Keratinocyte (primary cell): Measurements from ENCODE around the gene DSCAML1. TPM values are rescaled to one million over a fixed set of nuclear protein-coding genes. Genes with fewer than 3 reads are reported as not detected.

Experiments
- DNase-seq: peaks from one replicate; pipeline ENCODE4 v3.0.0-alpha.2; 2011; ENCODE audit warnings: low read depth, missing footprints, low spot score
- FAIRE-seq: peaks from 2 replicates; lab custom pipeline; 2011; peaks lifted over from hg19 to GRCh38; lab: Jason Lieb, UNC
- H2AFZ ChIP-seq: 2 replicates; pipeline ENCODE4 v1.6.0; 2012; ENCODE audit warnings: low read length, control low read depth, inconsistent platforms; ENCODE audit not compliant: control insufficient read depth
- H3K27ac ChIP-seq: 2 replicates; pipeline ENCODE4 v1.5.1; 2011; ENCODE audit warnings: low read length; ENCODE audit not compliant: control insufficient read depth, insufficient read depth
- H3K27me3 ChIP-seq: 3 replicates; pipeline ENCODE4 v1.6.0; 2011; ENCODE audit warnings: low read length; ENCODE audit not compliant: control insufficient read depth, insufficient read depth; ENCODE audit errors: extremely low read depth
- H3K36me3 ChIP-seq, 2 experiments: 2 replicates in 1 of 2; 3 replicates in 1 of 2; pipeline ENCODE4 v1.5.1; 2011; ENCODE audit warnings: low read length in 2 of 2, mild to moderate bottlenecking in 1 of 2; ENCODE audit not compliant: control insufficient read depth in 2 of 2, insufficient read depth in 2 of 2; ENCODE audit errors: extremely low read depth in 1 of 2
- H3K4me1 ChIP-seq: 3 replicates; pipeline ENCODE4 v1.5.1; 2011; ENCODE audit warnings: low read length; ENCODE audit not compliant: control insufficient read depth, insufficient read depth; ENCODE audit errors: extremely low read depth
- H3K4me2 ChIP-seq: 3 replicates; pipeline ENCODE4 v1.6.0; 2011; ENCODE audit warnings: low read depth, low read length; ENCODE audit not compliant: control insufficient read depth, insufficient read depth; ENCODE audit errors: extremely low read depth
- H3K4me3 ChIP-seq, 3 experiments: fragments of 200-600 bp in 1 of 3; sonication (generic) in 1 of 3; 2 replicates in 2 of 3; 3 replicates in 1 of 3; pipeline ENCODE4 v1.5.1; 2011 to 2016; ENCODE audit warnings: low read length in 3 of 3, mild to moderate bottlenecking in 3 of 3, control low read depth in 2 of 3, inconsistent platforms in 1 of 3, low read depth in 1 of 3, mixed read lengths in 1 of 3, mixed run types in 1 of 3, moderate library complexity in 1 of 3; ENCODE audit not compliant: control insufficient read depth in 2 of 3, insufficient read depth in 2 of 3; ENCODE audit errors: extremely low read depth in 1 of 3
- H3K79me2 ChIP-seq: 2 replicates; pipeline ENCODE4 v1.6.0; 2012; ENCODE audit warnings: low read length; ENCODE audit not compliant: control insufficient read depth, insufficient read depth
- H3K9ac ChIP-seq: 3 replicates; pipeline ENCODE4 v1.6.0; 2011; ENCODE audit warnings: low read length; ENCODE audit not compliant: control insufficient read depth, insufficient read depth; ENCODE audit errors: extremely low read depth
- H3K9me1 ChIP-seq: 3 replicates; pipeline ENCODE4 v1.6.0; 2011; ENCODE audit warnings: low read length; ENCODE audit not compliant: control insufficient read depth, insufficient read depth; ENCODE audit errors: extremely low read depth
- H3K9me3 ChIP-seq: 2 replicates; pipeline ENCODE4 v1.5.1; 2012; ENCODE audit warnings: low read depth, low read length; ENCODE audit not compliant: control insufficient read depth
- H4K20me1 ChIP-seq: 3 replicates; pipeline ENCODE4 v1.6.0; 2011; ENCODE audit warnings: low read length; ENCODE audit not compliant: control insufficient read depth, insufficient read depth; ENCODE audit errors: extremely low read depth
- CTCF ChIP-seq, 3 experiments: IDR thresholded peaks in 1 of 3; conservative IDR thresholded peaks in 1 of 3; optimal IDR thresholded peaks in 1 of 3; 2 replicates in 2 of 3; 3 replicates in 1 of 3; pipeline versions ENCODE3 to v1.5.1; 2011; ENCODE audit warnings: low read length in 3 of 3, mild to moderate bottlenecking in 3 of 3, moderate library complexity in 2 of 3, control low read depth in 1 of 3, inconsistent platforms in 1 of 3; ENCODE audit not compliant: insufficient read depth in 2 of 3; ENCODE audit errors: extremely low read depth in 1 of 3
- EZH2 ChIP-seq: IDR thresholded peaks from one replicate; pipeline ENCODE4 v1.6.1; 2012; ENCODE audit warnings: inconsistent platforms, mild to moderate bottlenecking, low read length, moderate library complexity
- dilution Hi-C: fragments of 300-500 bp; cut with MboI; formaldehyde crosslinking; loops from one replicate; pipeline ENCODE4 v1.7.0; 2020; ENCODE audit warnings: low sequenced_read_pairs; ENCODE audit not compliant: extremely low pct_ligation_motif_present
- polyA plus RNA-seq, 5 experiments: library from polyadenylated mRNA; depleted of rRNA in 3 of 5; stranded (reverse) in 3 of 5; stranded (forward) in 1 of 5; unstranded in 1 of 5; fragments of >200 nt; gene quantifications; 1 replicate in 1 of 5; 2 replicates in 3 of 5; 3 replicates in 1 of 5; pipeline versions ENCODE4 v1.2.1 to v1.2.3, GENCODE V29; 2011 to 2012; ENCODE audit warnings: missing spikeins in 2 of 5, low read depth in 1 of 5, low replicate concordance in 1 of 5

The DSCAML1 gene
- polyA plus RNA-seq, 1 donor (not counting 4 experiments of a cell fraction or from before 2014, with no cell fraction given) = not detected

DNA sequence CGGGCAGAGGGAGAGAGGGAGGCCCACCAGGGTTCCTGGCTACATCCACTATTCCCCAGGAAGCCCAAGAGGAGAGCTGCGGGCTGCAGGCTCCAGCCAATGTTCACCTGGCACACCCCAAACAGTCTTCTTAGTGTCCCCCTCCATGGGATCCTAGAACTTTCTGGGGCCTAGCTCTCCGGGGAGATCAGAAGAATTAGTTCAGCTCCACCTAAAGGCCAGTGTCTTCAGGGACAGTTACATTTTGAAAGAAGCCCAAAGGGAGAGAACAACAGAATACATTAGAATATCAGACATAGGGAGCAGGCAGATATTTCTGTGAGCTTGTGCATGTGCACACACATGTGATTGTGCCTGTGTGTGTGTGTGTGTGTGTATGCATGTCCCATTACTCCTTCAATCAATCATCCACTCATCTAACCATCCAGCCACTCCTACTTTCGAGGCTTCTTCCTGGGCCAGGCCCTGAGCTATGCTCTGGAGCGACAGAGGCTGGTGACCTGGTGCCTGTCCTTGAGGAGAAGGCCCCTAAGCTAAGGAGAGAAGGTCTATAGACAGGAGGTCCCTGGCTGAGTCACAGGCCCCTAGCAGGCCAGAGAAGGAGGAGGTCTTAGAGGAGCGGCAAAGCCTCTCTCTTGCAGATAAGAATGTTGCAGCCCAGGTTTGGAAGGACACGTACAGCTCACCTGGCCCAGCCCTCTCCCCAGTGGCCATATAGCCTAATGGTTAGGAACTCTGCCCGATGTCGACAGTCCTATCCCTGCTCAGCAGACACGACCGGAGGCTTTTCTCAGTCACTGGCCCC, 165.5 kb downstream of the DSCAML1 start:
- no peak for TF ChIP-seq EZH2
- FAIRE-seq (no peak), DNase-seq (no peak)
- no peak overlapping the region for H3K9ac ChIP-seq
- dilution Hi-C loops = no loop called here
- H3K36me3 ChIP-seq = no peaks in the 10 kb centered on the region
- H4K20me1 ChIP-seq = no peaks in the 10 kb centered on the region
- no peak overlapping the region for H3K4me2 ChIP-seq
- H2AFZ ChIP-seq = no peak overlapping the region
- no peak overlapping the region for H3K4me3 ChIP-seq
- H3K4me1 ChIP-seq = no peaks in the 10 kb centered on the region
- no peaks in the 10 kb centered on the region for H3K79me2 ChIP-seq
- peaks cover 13% of the 10 kb centered on the region for H3K27me3 ChIP-seq
- no peaks in the 10 kb centered on the region for H3K9me3 ChIP-seq
- H3K27ac ChIP-seq = no peak overlapping the region
- H3K9me1 ChIP-seq = no peaks in the 10 kb centered on the region

DNA sequence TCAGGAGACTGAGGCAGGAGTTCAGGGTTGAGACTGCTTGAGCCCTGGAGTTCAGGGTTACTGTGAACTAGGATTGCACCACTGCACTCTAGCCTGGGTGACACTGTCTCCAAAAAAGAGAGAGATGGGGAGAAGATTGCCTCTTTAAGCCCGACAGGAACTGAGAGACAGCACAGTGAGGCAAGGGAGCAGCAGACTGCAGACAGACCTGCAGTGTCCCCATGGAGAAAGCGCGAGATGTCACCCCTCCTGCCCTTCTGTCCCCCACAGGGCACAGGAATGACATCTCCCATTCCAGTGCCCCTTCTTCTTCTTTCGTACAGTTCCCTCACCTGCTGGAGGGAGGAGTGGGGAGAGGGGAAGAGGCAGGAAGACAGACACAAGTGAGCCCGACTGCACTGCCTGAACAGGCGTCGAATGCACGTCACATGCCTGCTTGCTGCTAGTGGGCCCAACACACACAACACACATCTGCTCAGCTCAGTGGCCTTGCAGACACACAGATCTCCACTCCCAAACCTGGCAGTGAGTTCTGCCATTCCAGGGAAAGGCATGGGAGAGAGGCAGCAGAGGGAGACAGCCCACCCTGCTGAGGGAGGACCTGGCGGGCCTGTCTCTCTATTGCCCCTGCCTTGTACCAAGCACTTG, 167.0 kb downstream of the DSCAML1 start:
- no peak overlapping the region for H3K4me3 ChIP-seq
- no peaks in the 10 kb centered on the region for H3K4me1 ChIP-seq
- H3K36me3 ChIP-seq = no peaks in the 10 kb centered on the region
- no peaks in the 10 kb centered on the region for H3K9me3 ChIP-seq
- no peaks in the 10 kb centered on the region for H3K9me1 ChIP-seq
- FAIRE-seq = no peak
- H3K79me2 ChIP-seq = no peaks in the 10 kb centered on the region
- H3K4me2 ChIP-seq = no peak overlapping the region
- peaks cover 7% of the 10 kb centered on the region for H3K27me3 ChIP-seq
- H2AFZ ChIP-seq = no peak overlapping the region
- TF ChIP-seq EZH2 (no peak), CTCF (optimal IDR thresholded peaks at IDR 0.05 in 1 of 3, IDR thresholded peaks at IDR 0.05 in 1 of 3, conservative IDR thresholded peaks at IDR 0.05 in 1 of 3; ENCODE audit: extremely low read depth in 1 of 3, insufficient read depth in 2 of 3, low read length in 3 of 3) (no peak)
- dilution Hi-C loops = no loop called here
- H4K20me1 ChIP-seq = no peaks in the 10 kb centered on the region
- H3K9ac ChIP-seq = no peak overlapping the region
- H3K27ac ChIP-seq = no peak overlapping the region
- DNase-seq = no peak
